ENCODE measurements around the gene CAMTA1. TPM values are rescaled to one million over a fixed set of nuclear protein-coding genes. Genes with fewer than 3 reads are reported as not detected.

The CAMTA1 gene
- total and polyA plus RNA-seq, 8 donors = 13.0 to 54.2 (median 23.6) TPM

DNA sequence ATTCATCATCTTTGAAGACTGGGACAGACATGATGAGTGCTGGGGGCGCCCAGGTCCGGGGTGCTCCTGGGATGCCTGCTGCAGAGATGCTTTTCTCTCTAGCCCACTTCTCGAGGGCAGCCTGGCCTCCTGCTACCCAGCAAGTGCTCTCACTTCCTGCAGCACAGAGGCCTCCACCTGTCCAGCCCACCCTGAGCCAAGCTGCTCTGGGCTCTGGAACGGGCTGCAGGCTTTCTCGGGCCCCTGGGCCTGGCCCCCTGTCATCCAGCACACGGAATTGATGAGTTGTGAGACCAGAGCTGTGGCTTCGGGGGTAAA, 516.4 kb downstream of the CAMTA1 start:
- Histone ChIP-seq H3K4me1 (no peaks in the 10 kb centered on the region), H3K36me3 (no peaks in the 10 kb centered on the region), H3K9me3 (no peaks in the 10 kb centered on the region), H3K4me3 (no peak overlapping the region), H3K27me3 (no peaks in the 10 kb centered on the region), H3K27ac (no peak overlapping the region)
- TF ChIP-seq CTCF (IDR thresholded peaks at IDR 0.05) = no peak
- ATAC-seq = no peak
- 54 to 60% methylated on average over 7 of the region's 7 CpGs for WGBS, 2 donors
- DNase-seq = no peak
- no peak for FAIRE-seq
- intact Hi-C loops (cut with DNase I) = no loop called here

- TF ChIP-seq CTCF (IDR thresholded peaks at IDR 0.05) = no peak
- no peak overlapping the region for H3K4me3 ChIP-seq
- DNase-seq (no peak), ATAC-seq (no peak), FAIRE-seq (no peak)
- no peak overlapping the region for H3K27ac ChIP-seq
- 65 to 77% methylated on average over 6 of the region's 6 CpGs for WGBS, 2 donors
- H3K27me3 ChIP-seq = no peaks in the 10 kb centered on the region
- H3K4me1 ChIP-seq = no peaks in the 10 kb centered on the region
- intact Hi-C loops (cut with DNase I) = no loop called here
- no peaks in the 10 kb centered on the region for H3K36me3 ChIP-seq
- H3K9me3 ChIP-seq = no peaks in the 10 kb centered on the region
Measured at GRCh38 chr1:7302126-7302525, 516.9 kb downstream of the CAMTA1 start.

- H3K4me3 ChIP-seq = no peak overlapping the region
- WGBS, 2 donors = 30 to 36% methylated on average over 5 of the region's 5 CpGs
- ATAC-seq = no peak
Measured at GRCh38 chr1:7302873-7303272, 517.6 kb downstream of the CAMTA1 start.

GRCh38 chr1:7303554-7304317, 518.5 kb downstream of the CAMTA1 start:
- intact Hi-C loops (cut with DNase I) = no loop called here
- Histone ChIP-seq H3K27ac (no peak overlapping the region), H3K9me3 (peaks cover 0 to 2% (median 0%) of the 10 kb centered on the region in 4 donors), H3K4me1 (no peaks in the 10 kb centered on the region), H3K4me3 (no peak overlapping the region), H3K36me3 (no peaks in the 10 kb centered on the region), H3K27me3 (no peaks in the 10 kb centered on the region)
- no peak for ATAC-seq
- WGBS, 2 donors = 70 to 78% methylated on average over 8 of the region's 8 CpGs
- no peak for TF ChIP-seq CTCF (IDR thresholded peaks at IDR 0.05)
- no peak for DNase-seq
- no peak for FAIRE-seq

More at GRCh38 chr1:7302873-7303272, 517.6 kb downstream of the CAMTA1 start:
- no peak overlapping the region for H3K27ac ChIP-seq
- FAIRE-seq (no peak), DNase-seq (no peak)
- no peaks in the 10 kb centered on the region for H3K9me3 ChIP-seq
- no peaks in the 10 kb centered on the region for H3K4me1 ChIP-seq
- H3K27me3 ChIP-seq = no peaks in the 10 kb centered on the region
- H3K36me3 ChIP-seq = no peaks in the 10 kb centered on the region
- intact Hi-C loops (cut with DNase I) = no loop called here
- TF ChIP-seq CTCF (IDR thresholded peaks at IDR 0.05) = no peak

DNA sequence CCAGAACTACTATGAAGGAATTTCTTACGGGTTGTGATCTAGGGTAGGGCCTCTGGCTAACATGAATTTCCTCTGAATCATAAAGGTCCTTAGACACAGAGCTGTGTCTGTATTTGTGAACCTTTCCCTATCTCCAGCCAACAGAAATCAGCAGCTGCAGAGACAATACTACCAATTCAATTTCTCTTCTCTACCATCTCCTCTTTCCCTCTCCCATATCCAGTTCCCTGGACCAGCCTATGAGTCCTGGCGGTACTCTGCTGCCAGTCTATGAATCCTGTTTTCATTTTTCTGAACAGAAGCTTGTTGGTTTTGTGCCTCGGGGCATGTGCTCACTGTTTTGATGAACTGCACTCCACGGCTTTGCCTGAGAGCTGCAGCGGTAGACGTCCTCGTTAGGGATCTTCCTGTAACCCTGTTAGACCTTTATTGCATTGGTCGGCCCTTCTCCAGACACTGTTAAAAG, 527.9 kb downstream of the CAMTA1 start:
- peaks cover 0 to 2% (median 0%) of the 10 kb centered on the region in 4 donors for H3K9me3 ChIP-seq
- H3K36me3 ChIP-seq = no peaks in the 10 kb centered on the region
- H3K27me3 ChIP-seq = no peaks in the 10 kb centered on the region
- ATAC-seq = no peak
- 63 to 67% methylated on average over 8 of the region's 8 CpGs for WGBS, 2 donors
- no peak for FAIRE-seq
- no peak for TF ChIP-seq CTCF (IDR thresholded peaks at IDR 0.05)
- DNase-seq = no peak
- H3K27ac ChIP-seq = no peak overlapping the region
- no peaks in the 10 kb centered on the region for H3K4me1 ChIP-seq
- intact Hi-C loops (cut with DNase I) = no loop called here
- H3K4me3 ChIP-seq = no peak overlapping the region
